GM12872 (cell line): Measurements from ENCODE around the gene NUDT3.

Experiments used
- TF ChIP-seq, protein P1 (sequence below): IDR thresholded peaks from 3 replicates; pipeline ENCODE4 v1.5.1; 2011; ENCODE audit warnings: low read depth, mild to moderate bottlenecking, low read length, moderate library complexity; ENCODE audit not compliant: insufficient read depth

NUDT3 gene

DNA sequence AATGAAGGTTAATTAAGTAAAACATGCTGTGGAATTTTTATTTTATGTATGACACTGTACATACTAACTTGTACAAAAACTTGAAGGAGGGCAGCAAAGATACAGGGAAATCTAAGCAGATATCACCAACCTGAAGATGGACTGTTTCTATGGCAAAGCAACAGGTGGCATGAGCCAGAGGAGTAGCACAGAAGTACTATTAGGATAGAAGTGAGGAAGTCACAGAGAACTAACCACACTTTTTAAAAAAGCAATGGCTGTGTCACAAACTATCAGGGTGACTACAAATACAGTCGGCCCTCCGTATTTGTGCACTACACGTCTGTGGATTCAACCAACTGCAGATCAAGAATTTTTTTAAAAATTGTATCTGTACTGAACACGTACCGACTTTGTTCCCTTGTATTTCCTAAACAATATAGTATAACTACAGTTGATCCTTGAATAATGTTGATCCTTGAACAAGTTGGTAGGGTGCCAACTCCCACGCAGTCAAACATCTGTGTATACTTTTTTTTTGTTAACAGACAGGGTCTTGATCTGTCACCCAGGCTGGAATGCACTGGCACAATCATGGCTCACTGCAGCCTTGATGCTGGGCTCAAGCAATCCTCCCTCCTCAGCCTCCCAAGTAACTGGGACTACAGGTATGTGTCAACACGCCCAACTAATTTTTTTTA is 61.0 kb downstream of the NUDT3 start:
- TF ChIP-seq, protein P1, sequence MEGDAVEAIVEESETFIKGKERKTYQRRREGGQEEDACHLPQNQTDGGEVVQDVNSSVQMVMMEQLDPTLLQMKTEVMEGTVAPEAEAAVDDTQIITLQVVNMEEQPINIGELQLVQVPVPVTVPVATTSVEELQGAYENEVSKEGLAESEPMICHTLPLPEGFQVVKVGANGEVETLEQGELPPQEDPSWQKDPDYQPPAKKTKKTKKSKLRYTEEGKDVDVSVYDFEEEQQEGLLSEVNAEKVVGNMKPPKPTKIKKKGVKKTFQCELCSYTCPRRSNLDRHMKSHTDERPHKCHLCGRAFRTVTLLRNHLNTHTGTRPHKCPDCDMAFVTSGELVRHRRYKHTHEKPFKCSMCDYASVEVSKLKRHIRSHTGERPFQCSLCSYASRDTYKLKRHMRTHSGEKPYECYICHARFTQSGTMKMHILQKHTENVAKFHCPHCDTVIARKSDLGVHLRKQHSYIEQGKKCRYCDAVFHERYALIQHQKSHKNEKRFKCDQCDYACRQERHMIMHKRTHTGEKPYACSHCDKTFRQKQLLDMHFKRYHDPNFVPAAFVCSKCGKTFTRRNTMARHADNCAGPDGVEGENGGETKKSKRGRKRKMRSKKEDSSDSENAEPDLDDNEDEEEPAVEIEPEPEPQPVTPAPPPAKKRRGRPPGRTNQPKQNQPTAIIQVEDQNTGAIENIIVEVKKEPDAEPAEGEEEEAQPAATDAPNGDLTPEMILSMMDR: no peak

GRCh38 chr6:34328969-34329368 is 63.5 kb downstream of the NUDT3 start:
- TF ChIP-seq, protein P1: no peak

DNA sequence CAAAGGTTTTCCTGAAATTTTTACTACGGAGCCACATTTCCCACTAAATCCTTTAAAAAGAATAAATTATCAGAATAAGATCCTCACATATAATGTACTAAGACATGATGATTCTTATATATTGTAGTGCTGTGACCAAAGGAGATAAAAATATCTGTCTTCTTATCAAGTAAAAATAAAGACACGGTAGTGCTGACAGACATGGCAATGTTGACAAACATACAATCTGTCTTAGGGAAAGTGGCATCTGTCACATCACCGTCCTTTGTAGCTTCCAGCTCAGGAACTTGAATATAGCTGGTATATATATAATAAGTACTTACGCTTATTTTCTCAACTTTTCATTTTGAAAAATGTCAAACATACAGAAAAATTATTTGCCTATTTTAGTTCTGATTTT is 66.8 kb downstream of the NUDT3 start:
- TF ChIP-seq, protein P1: no peak

- TF ChIP-seq, protein P1: no peak
These were observed 67.6 kb downstream of the NUDT3 start for GRCh38 chr6:34324738-34325444.

- TF ChIP-seq, protein P1: no peak
These were observed 69.2 kb downstream of the NUDT3 start for GRCh38 chr6:34323300-34323699.

- TF ChIP-seq, protein P1: no peak
These were observed 69.7 kb downstream of the NUDT3 start for GRCh38 chr6:34322732-34323131.

DNA sequence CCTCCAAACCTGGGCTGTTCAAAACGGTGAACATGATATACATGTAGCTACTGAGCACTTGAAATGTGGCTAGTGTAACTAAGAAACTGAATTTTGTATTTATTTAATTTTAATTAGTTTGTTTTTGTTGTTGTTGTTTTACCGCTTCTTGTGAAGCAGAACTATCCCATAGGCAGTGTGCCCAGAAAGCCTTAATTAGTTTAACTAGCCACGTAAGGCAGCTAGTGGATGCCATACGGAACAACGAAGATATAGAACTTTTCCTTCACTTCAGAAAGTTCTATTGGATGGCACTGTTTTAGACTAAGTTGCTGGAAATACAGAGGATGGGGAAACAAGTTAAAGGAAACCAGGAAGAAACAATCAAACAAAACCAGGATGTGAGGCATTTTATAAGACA is 70.6 kb downstream of the NUDT3 start:
- TF ChIP-seq, protein P1: no peak
